Motor neuron (in vitro differentiated cells): ENCODE measurements around the gene SDSL. TPM values are rescaled to one million over a fixed set of nuclear protein-coding genes. Genes with fewer than 3 reads are reported as not detected.

Experiments used
- ATAC-seq, 8 experiments: fragments of 200-7000 bp; cut with Tn5 transposase; replicated peaks in 6 of 8; 2 replicates each; pipeline ENCODE4 v1.8.0; 2021; ENCODE audit warnings: mild to moderate bottlenecking in 8 of 8, moderate library complexity in 8 of 8
- H3K27ac ChIP-seq, 2 donors: fragments of 250-450 bp; sonication (Bioruptor Pico); 2 replicates each; pipeline ENCODE4 v1.9.0; 2021; ENCODE audit warnings: antibody characterized with exemption in 2 of 2, mild to moderate bottlenecking in 2 of 2, moderate library complexity in 1 of 2
- H3K4me1 ChIP-seq, 2 donors: fragments of 250-450 bp; sonication (Bioruptor Pico); replicated peaks in 1 of 2; 2 replicates each; pipeline ENCODE4 v1.6.1; 2021; ENCODE audit warnings: antibody characterized with exemption in 2 of 2, mild to moderate bottlenecking in 2 of 2, moderate library complexity in 1 of 2
- H3K4me3 ChIP-seq, 5 donors: fragments of 250-450 bp; sonication (Bioruptor Pico); 2 replicates each; pipeline ENCODE4 v1.9.0; 2021; ENCODE audit warnings: antibody characterized with exemption in 5 of 5, mild to moderate bottlenecking in 5 of 5, moderate library complexity in 4 of 5
- WGBS, 10 experiments: fragments of 450-650 bp; shearing (Covaris generic); methylation state at CpG; one replicate each; pipeline ENCODE4 v1.0.0; 2022; 5-methylcytosine and 5-hydroxymethylcytosine counted together
- in situ Hi-C, 9 experiments: fragments of 400-800 bp; cut with MboI; loops; one replicate each; pipeline ENCODE4 v1.15.0; 2021; ENCODE audit warnings: low sequenced_read_pairs in 9 of 9, low pct_unique_long_range_greater_than_20kb in 2 of 9; ENCODE audit not compliant: unreplicated experiment in 9 of 9
- total RNA-seq, 8 experiments: library from RNA; unstranded; fragments of 300-600 nt; gene quantifications; 2 replicates each; pipeline versions ENCODE4 v1.2.3 to v1.2.4, GENCODE V29; 2022

Gene SDSL
- total RNA-seq, 8 experiments from 2014 or later, result 6.9 to 26.3 (median 13.0) TPM

- ATAC-seq, result no peak
- WGBS, 10 experiments, result 0 to 9% (median 4%) methylated on average over 1 to 12 of the region's 57 CpGs; no CpG with 5 or more reads in 7 of the 10 experiments
- peaks cover 5 to 38% of the 10 kb centered on the region in 2 donors for H3K4me1 ChIP-seq
- no peak overlapping the region for H3K4me3 ChIP-seq
- H3K27ac ChIP-seq, result no peak overlapping the region
- in situ Hi-C loops, result loop anchor here in 7 of 9 experiments (10.0 to 25.0 kb wide), 2 partner anchors 448 to 451 kb away; no protein-coding TSS in a partner anchor
Observed at GRCh38 chr12:113463746-113464451, 41.7 kb downstream of the SDSL start.

DNA sequence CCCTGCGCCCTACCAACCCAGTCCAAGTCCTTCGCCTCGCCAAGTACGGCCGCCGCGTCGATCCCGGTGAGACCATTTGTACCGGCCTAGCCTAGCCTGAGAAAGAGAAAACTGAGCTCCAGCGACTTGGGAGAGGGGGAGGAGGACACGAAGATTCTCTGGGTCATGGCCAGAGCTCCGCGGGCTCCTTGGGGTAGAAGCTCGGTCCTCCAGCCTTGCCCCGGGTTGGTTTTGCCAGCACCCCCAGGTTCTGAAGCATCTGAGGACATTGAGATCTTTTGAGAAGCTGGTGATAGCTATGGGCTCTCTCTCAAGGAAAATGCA is 42.2 kb downstream of the SDSL start:
- H3K4me3 ChIP-seq, result no peak overlapping the region

GRCh38 chr12:113464852-113465719 is 42.9 kb downstream of the SDSL start:
- peak in 2 of 8 experiments; percentile 11 to 28 for ATAC-seq
- 3 to 10% (median 4%) methylated on average over 4 to 22 of the region's 64 CpGs; no CpG with 5 or more reads in 4 of the 10 experiments for WGBS, 10 experiments
- in situ Hi-C loops, result loop anchor here in 7 of 9 experiments (10.0 to 25.0 kb wide), 2 partner anchors 447 to 450 kb away; no protein-coding TSS in a partner anchor

More for the DNA sequence above, 42.2 kb downstream of the SDSL start:
- Histone ChIP-seq H3K27ac (no peak overlapping the region), H3K4me1 (peaks cover 5 to 38% of the 10 kb centered on the region in 2 donors)
- in situ Hi-C loops, result loop anchor here in 7 of 9 experiments (10.0 to 25.0 kb wide), 2 partner anchors 448 to 450 kb away; no protein-coding TSS in a partner anchor
- no peak for ATAC-seq
- WGBS, 10 experiments, result 0 to 8% (median 0%) methylated on average over 1 to 13 of the region's 16 CpGs; no CpG with 5 or more reads in 7 of the 10 experiments

DNA sequence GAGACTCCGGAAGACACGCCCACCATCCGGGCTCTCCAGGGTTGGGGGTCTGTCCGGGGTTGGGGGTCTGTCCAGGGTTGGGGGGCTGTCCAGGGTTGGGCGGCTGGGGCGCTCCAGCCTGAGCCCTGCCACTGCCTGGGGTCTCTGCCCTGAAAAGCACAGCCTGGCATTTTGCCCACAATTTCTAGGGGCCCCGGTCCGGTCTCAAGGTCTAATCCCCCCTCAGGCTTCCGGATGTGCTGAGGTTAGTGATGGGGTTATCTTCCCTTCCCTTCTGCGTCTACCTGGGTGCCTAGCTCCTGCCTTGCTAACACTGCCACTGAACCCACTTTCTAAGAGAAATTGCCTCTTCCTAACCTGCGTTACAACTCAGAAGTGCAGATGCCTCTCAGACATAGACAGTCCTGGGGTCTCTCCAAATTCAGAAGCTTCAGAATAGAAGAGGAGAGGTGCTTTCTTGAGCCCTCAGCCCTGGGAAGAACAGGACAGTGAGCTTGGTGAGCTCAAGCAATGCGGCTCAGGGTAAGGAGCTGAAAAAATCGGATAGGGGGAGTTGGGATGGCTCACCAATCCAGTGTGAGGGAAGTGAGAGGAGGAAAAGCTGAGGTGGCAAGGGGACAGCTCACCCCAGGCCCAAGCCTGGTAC is 43.8 kb downstream of the SDSL start:
- in situ Hi-C loops, result loop anchor here in 7 of 9 experiments (10.0 to 25.0 kb wide), 2 partner anchors 446 to 449 kb away; no protein-coding TSS in a partner anchor
- Histone ChIP-seq H3K4me1 (peaks cover 5 to 38% of the 10 kb centered on the region in 2 donors), H3K4me3 (no peak overlapping the region), H3K27ac (no peak overlapping the region)
- WGBS, 10 experiments, result 0 to 4% (median 0%) methylated on average over 1 to 3 of the region's 13 CpGs; no CpG with 5 or more reads in 4 of the 10 experiments
- no peak for ATAC-seq

More at GRCh38 chr12:113464852-113465719, 42.9 kb downstream of the SDSL start:
- no peak overlapping the region for H3K4me3 ChIP-seq
- no peak overlapping the region for H3K27ac ChIP-seq
- H3K4me1 ChIP-seq, result peaks cover 5 to 38% of the 10 kb centered on the region in 2 donors

GRCh38 chr12:113466454-113467141 is 44.4 kb downstream of the SDSL start:
- in situ Hi-C loops, result loop anchor here in 7 of 9 experiments (10.0 to 25.0 kb wide), 2 partner anchors 446 to 448 kb away; no protein-coding TSS in a partner anchor

GRCh38 chr12:113467142-113467501 is 44.9 kb downstream of the SDSL start:
- ATAC-seq, result peak in 3 of 8 experiments; percentile 4 to 12 (median 8)
- in situ Hi-C loops, result loop anchor here in 7 of 9 experiments (10.0 to 25.0 kb wide), 2 partner anchors 445 to 448 kb away; no protein-coding TSS in a partner anchor
- Histone ChIP-seq H3K27ac (no peak overlapping the region), H3K4me1 (peaks cover 9 to 50% of the 10 kb centered on the region in 2 donors), H3K4me3 (peak overlapping the region in 3 of 5 donors; percentile 0 to 18 (median 17))
- WGBS, 10 experiments, result 0 to 20% (median 3%) methylated on average over 1 to 13 of the region's 31 CpGs; no CpG with 5 or more reads in 5 of the 10 experiments

More at GRCh38 chr12:113466454-113467141, 44.4 kb downstream of the SDSL start:
- Histone ChIP-seq H3K27ac (no peak overlapping the region), H3K4me3 (no peak overlapping the region), H3K4me1 (peaks cover 7 to 45% of the 10 kb centered on the region in 2 donors)
- 0 to 9% (median 3%) methylated on average over 1 to 7 of the region's 26 CpGs; no CpG with 5 or more reads in 6 of the 10 experiments for WGBS, 10 experiments
- ATAC-seq, result no peak

DNA sequence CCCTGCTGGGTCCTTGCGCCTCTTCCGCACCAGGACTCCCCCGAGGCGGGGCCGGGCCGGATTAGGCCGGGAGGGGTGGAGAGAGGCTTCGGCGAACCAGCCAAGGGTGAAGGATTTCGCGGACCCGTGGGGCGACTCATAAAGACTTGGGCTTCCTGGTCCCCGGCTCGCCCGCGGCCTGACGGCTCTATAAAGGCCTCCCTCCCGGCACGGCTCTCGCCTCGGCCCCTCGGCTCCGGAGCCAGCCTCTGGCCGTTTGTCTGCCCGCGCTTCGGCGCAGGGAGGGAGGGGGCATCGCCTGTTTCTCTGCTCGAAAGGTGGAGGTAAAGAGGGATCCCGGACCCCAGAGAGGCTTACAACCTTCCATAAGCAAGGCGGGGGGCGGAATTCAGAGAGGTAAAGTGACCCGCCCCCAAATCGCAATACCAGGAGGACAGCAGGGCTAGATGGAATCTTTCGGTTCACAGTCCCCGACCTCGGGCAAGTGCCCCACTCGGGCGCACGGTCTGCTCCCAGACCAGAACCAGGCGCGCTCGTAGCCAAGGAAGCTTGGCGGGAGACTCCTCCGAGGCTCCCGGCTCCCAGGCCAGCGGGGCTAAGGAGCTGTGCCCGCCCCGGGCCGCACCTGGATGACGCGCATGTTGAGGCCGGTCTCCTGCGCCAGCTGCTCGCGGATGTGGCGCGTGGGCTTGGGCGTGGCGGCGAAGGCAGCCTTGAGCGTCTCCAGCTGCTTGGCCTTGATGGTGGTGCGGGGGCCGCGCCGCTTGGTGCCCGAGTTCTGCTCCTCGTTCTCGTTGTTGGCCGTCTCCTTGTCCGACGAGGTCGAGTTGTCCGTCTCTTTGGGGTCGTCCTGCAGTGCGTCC is 45.6 kb downstream of the SDSL start:
- in situ Hi-C loops, result loop anchor here in 7 of 9 experiments (10.0 to 25.0 kb wide), 2 partner anchors 445 to 447 kb away; no protein-coding TSS in a partner anchor
- ATAC-seq, result peak in 3 of 8 experiments; percentile 2 to 9 (median 7)
- no peak overlapping the region for H3K27ac ChIP-seq
- peak overlapping the region in 3 of 5 donors; percentile 0 to 18 (median 17) for H3K4me3 ChIP-seq
- WGBS, 10 experiments, result 0 to 15% (median 3%) methylated on average over 1 to 22 of the region's 78 CpGs; no CpG with 5 or more reads in 2 of the 10 experiments
- H3K4me1 ChIP-seq, result peaks cover 9 to 47% of the 10 kb centered on the region in 2 donors

- WGBS, 10 experiments, result 0 to 3% (median 1%) methylated on average over 1 to 10 of the region's 38 CpGs; no CpG with 5 or more reads in 6 of the 10 experiments
- ATAC-seq, result no peak
- in situ Hi-C loops, result loop anchor here in 7 of 9 experiments (10.0 to 25.0 kb wide), 2 partner anchors 444 to 446 kb away; no protein-coding TSS in a partner anchor
- Histone ChIP-seq H3K27ac (no peak overlapping the region), H3K4me1 (peaks cover 9 to 39% of the 10 kb centered on the region in 2 donors), H3K4me3 (no peak overlapping the region)
Observed at GRCh38 chr12:113468365-113469223, 46.4 kb downstream of the SDSL start.

- in situ Hi-C loops, result loop anchor here in 7 of 9 experiments (10.0 to 25.0 kb wide), 2 partner anchors 443 to 445 kb away; no protein-coding TSS in a partner anchor
- ATAC-seq, result no peak
- peaks cover 9 to 31% of the 10 kb centered on the region in 2 donors for H3K4me1 ChIP-seq
- H3K27ac ChIP-seq, result no peak overlapping the region
- 0 to 30% (median 11%) methylated on average over 1 to 10 of the region's 17 CpGs; no CpG with 5 or more reads in 6 of the 10 experiments for WGBS, 10 experiments
- H3K4me3 ChIP-seq, result no peak overlapping the region
Observed at GRCh38 chr12:113469224-113469948, 47.2 kb downstream of the SDSL start.
